Stimulated activated CD4-positive, alpha-beta T cell treated with anti-CD3 and anti-CD28 coated beads, TNF-alpha, amount 100 ng/mL, for 1 hour (primary cell): ENCODE results near the gene ARHGAP4.

ENCODE experiments used
- DNase-seq, 3 donors: peaks; one replicate each; pipeline ENCODE4 v3.0.0-alpha.2; 2020; ENCODE audit warnings: low read depth in 3 of 3, low spot score in 1 of 3

Gene ARHGAP4

GRCh38 chrX:153869473-153870287, 56.4 kb downstream of the ARHGAP4 start:
- no peak for DNase-seq

GRCh38 chrX:153868576-153869472, 57.2 kb downstream of the ARHGAP4 start:
- no peak for DNase-seq

- no peak for DNase-seq
Measured at GRCh38 chrX:153867671-153868070, 58.4 kb downstream of the ARHGAP4 start.

- DNase-seq, result no peak
Measured at GRCh38 chrX:153867139-153867538, 58.9 kb downstream of the ARHGAP4 start.

- no peak for DNase-seq
Measured at GRCh38 chrX:153866302-153867019, 59.6 kb downstream of the ARHGAP4 start.

- no peak for DNase-seq
Measured at GRCh38 chrX:153865685-153866084, 60.4 kb downstream of the ARHGAP4 start.

- no peak for DNase-seq
Measured at GRCh38 chrX:153865321-153865580, 60.8 kb downstream of the ARHGAP4 start.

- no peak for DNase-seq
Measured at GRCh38 chrX:153864561-153865320, 61.3 kb downstream of the ARHGAP4 start.

GRCh38 chrX:153864101-153864500, 62.0 kb downstream of the ARHGAP4 start:
- no peak for DNase-seq

GRCh38 chrX:153863251-153863991, 62.6 kb downstream of the ARHGAP4 start:
- DNase-seq, result no peak

GRCh38 chrX:153862369-153863250, 63.5 kb downstream of the ARHGAP4 start:
- no peak for DNase-seq

- DNase-seq, result no peak
Measured at GRCh38 chrX:153861733-153862310, 64.2 kb downstream of the ARHGAP4 start.

- no peak for DNase-seq
Measured at GRCh38 chrX:153861151-153861550, 64.9 kb downstream of the ARHGAP4 start.
